DOHH2 (cell line): ENCODE data around the gene FBLN2.

Experiments used
- H3F3A ChIP-seq: fragments of 200-600 bp; sonication (generic), shearing (Covaris generic); 2 replicates; pipeline ENCODE4 v1.6.0; 2016; ENCODE audit warnings: antibody characterized with exemption, mild to moderate bottlenecking; ENCODE audit not compliant: control insufficient read depth, insufficient read depth
- H3K27ac ChIP-seq: fragments of 200-600 bp; sonication (generic); 2 replicates; pipeline ENCODE4 v1.5.1; 2014; ENCODE audit warnings: low read depth, mild to moderate bottlenecking, low read length, moderate library complexity
- H3K27me3 ChIP-seq: fragments of 200-600 bp; sonication (generic); 2 replicates; pipeline ENCODE4 v1.6.1; 2014; ENCODE audit warnings: mild to moderate bottlenecking, low read length, mixed read lengths; ENCODE audit not compliant: control insufficient read depth
- H3K36me3 ChIP-seq: fragments of 200-600 bp; sonication (generic); 2 replicates; pipeline ENCODE4 v1.6.1; 2014; ENCODE audit warnings: mild to moderate bottlenecking, low read length, moderate library complexity, mixed read lengths; ENCODE audit not compliant: control insufficient read depth
- H3K4me1 ChIP-seq: fragments of 200-600 bp; sonication (generic); 2 replicates; pipeline ENCODE4 v1.6.1; 2014; ENCODE audit warnings: mild to moderate bottlenecking, low read length, mixed read lengths; ENCODE audit not compliant: control insufficient read depth
- H3K4me2 ChIP-seq: fragments of 200-600 bp; sonication (generic); 2 replicates; pipeline ENCODE4 v1.6.0; 2014; ENCODE audit warnings: mild to moderate bottlenecking, low read length, moderate library complexity
- H3K4me3 ChIP-seq: fragments of 200-600 bp; sonication (generic); 2 replicates; pipeline ENCODE4 v1.5.1; 2014; ENCODE audit warnings: mild to moderate bottlenecking, low read length, mixed read lengths
- H3K79me2 ChIP-seq: fragments of 200-600 bp; sonication (generic); 2 replicates; pipeline ENCODE4 v1.6.1; 2014; ENCODE audit warnings: mild to moderate bottlenecking, low read length, mixed read lengths; ENCODE audit not compliant: control insufficient read depth
- H3K9me2 ChIP-seq: fragments of 200-600 bp; sonication (generic); replicated peaks from 2 replicates; pipeline ENCODE4 v1.6.1; 2014; ENCODE audit warnings: mild to moderate bottlenecking, low read length, mixed read lengths; ENCODE audit not compliant: control insufficient read depth
- H3K9me3 ChIP-seq: fragments of 200-600 bp; sonication (generic); 2 replicates; pipeline ENCODE4 v1.6.1; 2014; ENCODE audit warnings: antibody characterized with exemption, low read length, mixed read lengths; ENCODE audit not compliant: control insufficient read depth, insufficient read depth
- H4K20me1 ChIP-seq: fragments of 200-600 bp; sonication (generic); 2 replicates; pipeline ENCODE4 v1.6.0; 2014; ENCODE audit warnings: low read depth, mild to moderate bottlenecking, antibody characterized with exemption, low read length, moderate library complexity; ENCODE audit not compliant: control insufficient read depth, insufficient read depth
- CTCF ChIP-seq: fragments of 200-600 bp; sonication (generic); IDR thresholded peaks from one replicate; pipeline ENCODE4 v1.5.1; 2014; ENCODE audit warnings: antibody characterized with exemption, mild to moderate bottlenecking, low read depth, low read length; ENCODE audit not compliant: poor library complexity, severe bottlenecking
- EZH2phosphoT487 ChIP-seq: fragments of 200-600 bp; sonication (generic); IDR thresholded peaks from 2 replicates; pipeline ENCODE4 v1.6.1; 2017; ENCODE audit warnings: borderline replicate concordance, mild to moderate bottlenecking, antibody characterized with exemption, low read length, moderate library complexity, mixed read lengths

Gene FBLN2

GRCh38 chr3:13612829-13613228 lies 63.9 kb downstream of the FBLN2 start:
- Histone ChIP-seq H3F3A (no peaks in the 10 kb centered on the region), H3K4me1 (no peaks in the 10 kb centered on the region), H3K27me3 (no peaks in the 10 kb centered on the region), H3K4me3 (no peak overlapping the region), H3K36me3 (no peaks in the 10 kb centered on the region), H3K9me2 (no peaks in the 10 kb centered on the region), H4K20me1 (no peaks in the 10 kb centered on the region), H3K79me2 (no peaks in the 10 kb centered on the region), H3K4me2 (no peak overlapping the region), H3K9me3 (no peaks in the 10 kb centered on the region), H3K27ac (no peak overlapping the region)
- no peak for TF ChIP-seq EZH2phosphoT487
- TF ChIP-seq CTCF: no peak

- Histone ChIP-seq H3K9me3 (no peaks in the 10 kb centered on the region), H3K36me3 (no peaks in the 10 kb centered on the region), H3K27me3 (no peaks in the 10 kb centered on the region), H4K20me1 (no peaks in the 10 kb centered on the region), H3K9me2 (no peaks in the 10 kb centered on the region), H3K27ac (no peak overlapping the region), H3K4me1 (no peaks in the 10 kb centered on the region), H3F3A (no peaks in the 10 kb centered on the region), H3K79me2 (no peaks in the 10 kb centered on the region), H3K4me3 (no peak overlapping the region), H3K4me2 (no peak overlapping the region)
- no peak for TF ChIP-seq CTCF
These were observed 64.6 kb downstream of the FBLN2 start for GRCh38 chr3:13613343-13614190.

GRCh38 chr3:13614607-13615006 lies 65.7 kb downstream of the FBLN2 start:
- H3K27ac ChIP-seq: no peak overlapping the region
- no peaks in the 10 kb centered on the region for H3K36me3 ChIP-seq
- no peaks in the 10 kb centered on the region for H4K20me1 ChIP-seq
- H3K9me2 ChIP-seq: no peaks in the 10 kb centered on the region
- H3K4me2 ChIP-seq: no peak overlapping the region
- H3K4me1 ChIP-seq: no peaks in the 10 kb centered on the region
- no peaks in the 10 kb centered on the region for H3F3A ChIP-seq
- no peak for TF ChIP-seq CTCF
- no peak for TF ChIP-seq EZH2phosphoT487
- H3K4me3 ChIP-seq: no peak overlapping the region
- no peaks in the 10 kb centered on the region for H3K27me3 ChIP-seq
- no peaks in the 10 kb centered on the region for H3K79me2 ChIP-seq
- H3K9me3 ChIP-seq: no peaks in the 10 kb centered on the region
